NCI-H526 (cell line): ENCODE measurements around the gene PRKACA.
"Not testable (repeated sequence)": the region's sequence is repeated elsewhere in the genome, so short reads cannot be mapped to it uniquely, and the experiment has no call there.

Experiments used
- DNase-seq, 2 experiments: peaks; one replicate each; lab custom pipeline; 2025; lab: John Stamatoyannopoulos, UW

The PRKACA gene

DNA sequence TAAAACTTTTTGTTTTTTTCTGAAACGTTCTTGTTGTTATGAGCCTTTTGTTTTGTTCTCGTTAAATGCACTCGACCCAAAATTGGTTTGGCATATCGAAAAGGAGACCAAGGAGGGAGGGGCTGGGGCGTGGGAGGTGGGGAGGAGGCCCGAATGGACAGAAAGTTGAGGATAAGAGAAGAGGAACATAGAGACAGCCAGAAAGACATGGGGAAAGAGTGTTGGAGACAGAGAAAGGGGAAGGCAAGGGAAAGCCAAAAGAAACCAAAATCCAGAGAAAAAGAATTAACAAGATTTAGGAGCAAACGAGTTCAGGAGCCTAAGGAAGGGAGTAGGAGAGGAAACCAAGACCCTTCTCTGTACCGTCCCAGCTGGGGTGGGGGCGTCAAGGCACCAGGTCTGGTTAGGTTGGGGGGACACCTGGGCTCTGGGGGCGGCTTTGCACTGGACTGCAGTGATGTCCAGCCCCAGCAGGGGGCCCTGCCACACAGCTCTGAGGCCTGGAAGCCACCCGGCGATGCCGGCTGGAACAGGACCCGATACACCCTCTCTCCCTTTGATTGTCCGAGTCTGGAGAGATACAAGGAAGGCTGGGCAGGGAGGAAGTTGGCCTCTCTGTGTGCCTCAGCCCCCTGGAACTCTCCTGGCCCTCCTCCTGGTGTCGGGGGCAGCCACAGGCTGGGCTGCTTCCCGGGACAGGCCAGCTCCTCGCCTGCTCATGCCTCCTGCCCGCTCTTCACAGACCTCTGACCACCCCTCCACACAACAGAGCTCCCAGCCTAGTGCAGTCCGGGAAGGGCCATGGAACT, 30.4 kb upstream of the PRKACA start:
- peak in 1 of 2 experiments; percentile 44 for DNase-seq

DNA sequence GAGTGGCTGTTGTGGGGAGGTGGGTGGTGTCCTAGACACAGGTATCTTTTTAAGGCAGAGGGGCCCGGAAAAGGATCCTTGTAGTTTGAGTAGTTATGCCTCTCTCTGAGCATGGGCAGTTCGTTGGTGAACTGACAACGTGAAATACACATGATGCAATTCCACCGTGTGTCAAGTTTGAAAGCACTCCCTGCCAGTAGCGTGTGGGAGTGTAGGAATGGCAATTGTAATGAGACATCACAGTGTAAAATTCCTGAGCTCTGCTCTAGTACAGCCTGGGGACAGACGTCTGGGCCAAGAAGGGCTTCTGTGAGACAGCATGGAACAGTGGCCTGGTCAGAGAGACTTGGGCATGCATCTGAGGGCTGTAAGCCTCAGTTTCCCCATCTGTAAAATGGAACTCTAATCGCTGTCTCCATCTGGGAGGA, 29.2 kb upstream of the PRKACA start:
- no peak for DNase-seq

DNA sequence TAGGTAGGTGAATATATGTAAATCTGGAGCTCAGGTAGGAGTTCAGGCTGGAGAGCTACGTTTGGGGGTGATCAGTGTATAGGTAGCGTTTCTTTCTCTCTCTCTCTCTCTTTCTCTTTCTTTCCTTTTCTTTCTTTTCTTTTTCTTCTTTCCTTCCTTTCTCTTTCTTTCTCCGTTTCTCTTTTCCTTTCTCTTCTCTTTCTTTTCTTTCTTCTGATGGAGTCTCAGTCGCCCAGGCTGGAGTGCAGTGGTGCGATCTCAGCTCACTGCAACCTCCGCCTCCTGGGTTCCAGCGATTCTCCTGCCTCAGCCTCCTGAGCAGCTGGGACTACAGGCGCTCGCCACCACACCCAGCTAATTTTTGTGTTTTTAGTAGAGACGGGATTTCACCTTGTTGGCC, 28.6 kb upstream of the PRKACA start:
- DNase-seq: not testable (repeated sequence)

DNA sequence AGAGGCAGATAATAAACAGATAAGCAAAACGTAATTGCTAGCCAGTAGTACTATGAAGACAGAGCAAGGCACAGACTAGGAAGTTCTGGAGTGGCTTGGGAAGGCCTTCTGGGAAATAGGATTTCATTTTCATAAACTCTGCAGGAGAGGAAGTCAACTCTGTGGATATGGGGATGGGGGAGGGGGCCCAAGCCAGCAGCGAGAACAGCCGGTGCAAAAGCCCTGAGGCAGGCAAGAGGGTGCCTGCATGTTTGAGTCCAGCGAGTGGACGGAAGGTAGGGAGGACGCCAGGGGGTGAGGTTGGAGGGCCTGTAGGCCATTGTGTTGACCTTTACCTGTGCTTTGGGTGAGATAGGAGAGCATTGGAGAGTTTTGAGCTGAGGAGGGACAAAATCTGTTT, 27.8 kb upstream of the PRKACA start:
- no peak for DNase-seq

DNA sequence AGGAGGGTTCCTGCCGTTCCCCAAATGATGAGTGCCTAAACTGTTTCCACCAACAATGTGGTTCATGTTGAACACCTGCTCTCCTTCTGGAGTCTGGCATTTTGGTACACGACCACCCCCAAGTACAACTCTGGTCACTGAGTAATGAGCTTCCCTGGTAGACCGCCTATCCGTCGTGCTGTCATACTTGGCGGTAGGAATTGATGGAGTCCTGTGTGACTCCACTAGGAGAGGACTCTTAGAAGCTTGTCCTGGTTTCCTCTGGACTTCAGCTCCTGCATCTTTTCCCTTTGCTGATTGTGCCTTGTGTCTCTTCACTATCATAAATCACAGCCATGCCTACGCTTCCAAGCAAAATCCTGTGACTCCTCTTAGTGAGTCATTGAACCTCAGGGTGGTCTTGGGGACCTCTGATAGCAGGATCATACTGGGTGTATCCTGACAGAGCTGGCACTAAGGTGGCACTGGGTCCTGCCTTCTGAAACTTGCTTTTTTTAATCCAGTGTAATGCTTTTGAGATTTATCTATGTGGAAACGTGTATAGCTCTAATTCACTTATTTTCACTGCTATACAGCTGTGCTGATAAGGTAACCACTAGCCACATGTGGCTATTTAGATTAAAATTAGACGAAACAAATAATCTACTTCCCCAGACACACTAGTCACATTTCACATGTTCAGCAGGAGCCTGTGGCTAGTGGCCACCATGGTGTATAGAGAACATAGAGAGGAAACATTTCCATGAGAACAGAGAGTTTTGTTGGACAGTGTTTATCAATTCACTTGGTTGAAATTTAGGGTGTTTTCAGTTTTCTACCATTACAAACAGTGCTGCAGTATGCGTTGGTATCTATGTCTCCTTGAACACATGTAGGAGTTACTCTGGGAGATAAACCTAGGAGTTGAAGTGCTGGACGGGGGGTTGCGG, 25.0 kb upstream of the PRKACA start:
- no peak for DNase-seq

DNA sequence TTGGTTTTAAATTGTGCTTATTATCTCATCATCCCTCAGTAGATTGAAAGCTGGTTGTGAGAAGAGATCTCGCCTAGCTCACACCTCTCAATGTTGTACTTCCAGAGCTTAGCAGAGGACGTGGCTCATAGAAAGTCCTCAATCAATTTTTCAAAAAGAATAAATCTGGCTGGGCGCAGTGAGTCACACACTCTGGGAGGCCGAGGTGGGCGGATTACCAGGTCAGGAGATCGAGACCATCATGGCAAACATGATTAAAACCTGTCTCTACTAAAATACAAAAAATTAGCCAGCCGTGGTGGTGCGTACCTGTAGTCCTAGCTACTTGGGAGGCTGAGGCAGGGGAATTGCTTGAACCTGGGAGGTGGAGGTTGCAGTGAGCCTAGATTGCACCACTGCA, 23.5 kb upstream of the PRKACA start:
- no peak for DNase-seq

DNA sequence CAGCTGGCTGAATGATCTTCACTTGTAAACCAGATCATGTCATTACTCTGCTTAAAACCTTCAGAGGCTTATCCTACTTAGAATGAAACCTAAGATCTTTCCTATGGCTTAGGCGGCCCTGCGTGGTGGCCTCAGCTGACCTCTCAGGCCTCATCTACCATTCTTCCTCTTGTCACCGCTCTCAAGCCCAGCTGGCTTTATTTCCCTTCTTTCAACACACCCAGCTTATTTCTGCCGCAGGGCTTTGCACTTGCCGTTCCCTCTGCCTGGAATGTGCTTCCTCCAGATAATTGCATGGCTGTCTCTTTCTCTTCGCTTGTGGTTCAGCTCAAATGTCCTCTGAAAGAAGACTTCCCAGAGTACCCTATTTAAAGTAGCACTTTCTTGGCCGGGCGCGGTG, 22.4 kb upstream of the PRKACA start:
- no peak for DNase-seq

DNA sequence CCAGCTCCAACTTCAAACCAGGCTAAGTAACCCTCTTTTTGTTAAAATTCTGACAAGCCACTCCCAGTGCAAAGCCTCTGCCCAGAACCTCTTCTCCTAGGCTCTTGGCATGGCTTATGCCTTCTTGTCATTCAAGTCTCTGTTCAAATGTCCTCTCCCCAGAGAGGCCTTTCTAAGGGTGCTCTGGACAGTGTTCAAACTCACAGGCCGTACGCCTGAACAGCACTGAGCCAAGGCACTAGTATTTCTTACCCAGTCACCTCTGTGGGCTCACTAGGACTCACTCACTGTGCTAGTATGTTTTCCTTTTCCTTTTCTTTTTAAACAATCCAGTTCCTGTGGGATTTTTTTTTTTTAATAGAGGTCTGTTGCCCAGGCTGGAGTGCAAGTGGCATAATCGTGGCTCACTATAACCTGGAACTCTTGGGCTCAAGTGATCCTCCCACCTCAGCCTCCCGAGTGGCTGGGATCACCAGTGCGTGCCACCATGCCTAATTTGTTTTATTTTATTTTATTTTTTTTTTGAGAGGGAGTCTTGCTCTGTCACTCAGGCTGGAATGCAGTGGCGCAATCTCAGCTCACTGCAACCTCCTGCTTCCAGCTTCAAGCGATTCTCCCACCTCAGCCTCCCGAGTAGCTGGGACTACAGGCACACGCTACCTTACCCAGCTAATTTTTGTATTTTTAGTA, 21.2 kb upstream of the PRKACA start:
- no peak for DNase-seq

DNA sequence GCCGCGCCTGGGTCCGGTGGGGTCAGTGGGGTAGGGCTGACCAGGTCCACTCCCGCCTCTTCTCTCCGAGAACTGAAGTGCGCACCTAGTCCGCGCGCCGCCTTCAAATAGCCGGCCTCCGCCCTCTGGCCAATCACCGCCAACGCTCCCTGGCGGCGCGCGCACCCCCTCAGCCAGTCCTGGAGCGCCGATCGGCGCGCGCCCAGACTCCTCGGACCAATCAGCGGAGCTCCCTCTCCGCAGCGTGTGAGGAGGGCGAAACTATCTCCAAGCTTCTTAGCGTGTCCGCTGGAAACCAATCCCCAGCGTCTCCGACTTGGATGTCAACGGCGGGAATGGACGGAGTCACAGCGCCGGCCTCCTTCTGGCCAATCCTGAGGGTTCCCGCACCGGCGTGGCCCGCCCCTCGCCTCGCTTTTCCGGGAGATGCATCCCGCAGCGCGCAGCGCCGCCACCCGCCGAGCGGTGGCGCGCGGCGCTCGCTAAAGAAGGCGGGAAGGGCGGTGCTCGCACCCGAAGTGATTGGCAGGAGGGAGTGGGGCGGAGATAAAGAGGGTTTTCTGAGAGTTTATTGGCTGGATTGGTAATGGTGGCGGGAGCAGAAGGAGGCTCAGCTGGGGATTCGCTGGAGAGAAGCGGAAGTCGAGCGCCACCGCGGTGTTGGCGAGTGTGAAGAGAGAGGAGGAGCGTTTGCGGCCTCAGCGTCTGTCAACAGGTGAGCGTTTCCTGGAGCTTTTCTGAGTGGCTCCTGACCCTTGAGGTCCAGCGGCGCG, 19.1 kb upstream of the PRKACA start, which contains the start of gene ASF1B:
Gene ASF1B, minus strand, starts transcription at position 81 of the 773 bp plus-strand sequence. CDS start 133 bp downstream, outside the sequence.
- peak; percentile 99 to 100 for DNase-seq

DNA sequence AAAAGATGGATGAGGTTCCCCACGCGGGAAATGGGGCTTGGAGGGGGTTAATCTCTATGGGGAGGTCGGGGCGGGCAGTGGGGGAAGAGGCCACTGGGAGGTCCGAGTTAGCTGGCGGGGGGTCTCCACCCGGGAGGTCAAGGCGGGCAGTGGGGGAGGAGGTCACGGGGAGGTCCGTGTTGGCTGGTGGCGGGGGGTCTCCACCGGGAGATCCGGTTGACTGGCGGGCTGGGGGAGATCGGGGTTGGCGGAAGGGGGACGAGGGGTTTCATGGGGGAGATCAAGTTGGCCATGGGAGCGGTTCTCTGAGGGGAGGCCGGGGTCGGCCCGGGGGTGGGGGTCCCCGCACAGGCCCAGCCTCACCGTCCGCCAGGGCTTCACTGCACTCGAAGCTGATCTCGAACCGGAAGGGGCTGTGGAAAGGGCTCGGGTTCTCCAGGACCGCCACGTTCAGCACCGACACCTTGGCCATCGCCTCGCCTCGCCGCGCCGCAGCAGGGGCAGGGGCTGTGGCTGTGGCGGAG, 18.5 kb upstream of the PRKACA start:
- no peak for DNase-seq

DNA sequence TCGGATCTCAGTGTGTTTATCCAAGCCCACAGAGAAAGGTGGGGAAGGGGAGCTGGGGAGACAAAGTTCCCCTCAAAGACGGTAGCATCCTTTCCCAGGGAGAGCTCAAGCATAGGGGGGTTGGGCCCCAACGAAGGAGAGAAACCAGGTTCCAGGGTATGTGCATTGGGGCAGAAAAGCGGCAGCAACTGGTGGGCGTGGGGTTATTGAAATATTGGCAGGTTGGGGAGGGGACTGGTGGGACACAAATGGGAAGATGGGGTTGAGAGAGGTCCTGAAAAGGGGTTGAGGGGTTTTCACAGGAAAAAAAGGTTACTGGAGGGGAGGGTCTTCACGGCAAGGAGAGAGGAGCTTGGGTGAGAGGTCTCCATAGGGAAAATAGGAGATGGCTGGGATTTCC, 17.8 kb upstream of the PRKACA start:
- no peak for DNase-seq

DNA sequence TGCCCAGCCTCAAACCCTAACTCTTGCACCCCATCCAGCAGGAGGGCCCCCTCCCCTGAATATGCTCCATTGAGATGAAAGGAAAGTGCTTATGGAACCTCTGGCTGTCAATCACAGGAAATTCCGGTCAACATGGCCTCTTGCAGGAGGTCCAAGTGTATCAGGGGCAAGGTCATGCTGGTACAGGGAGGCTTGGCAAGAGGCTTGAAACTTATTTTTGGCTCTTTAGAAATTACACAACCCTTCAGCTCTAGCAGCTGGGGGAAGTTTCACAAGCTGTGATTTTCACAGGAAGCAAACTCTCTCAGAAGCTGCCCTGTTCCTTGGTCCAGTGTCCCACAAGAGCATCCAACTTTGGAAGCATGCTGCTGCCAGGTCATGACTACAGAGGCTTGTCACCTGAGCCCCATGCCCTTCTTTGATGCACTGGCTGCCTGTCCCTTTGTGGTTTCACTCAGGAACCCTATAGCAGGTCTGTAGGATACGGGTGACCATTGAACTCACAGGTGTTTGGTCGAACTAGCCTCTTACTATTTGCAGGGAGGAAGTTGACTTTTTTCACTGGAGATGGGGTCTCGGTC, 10.5 kb upstream of the PRKACA start:
- no peak for DNase-seq

DNA sequence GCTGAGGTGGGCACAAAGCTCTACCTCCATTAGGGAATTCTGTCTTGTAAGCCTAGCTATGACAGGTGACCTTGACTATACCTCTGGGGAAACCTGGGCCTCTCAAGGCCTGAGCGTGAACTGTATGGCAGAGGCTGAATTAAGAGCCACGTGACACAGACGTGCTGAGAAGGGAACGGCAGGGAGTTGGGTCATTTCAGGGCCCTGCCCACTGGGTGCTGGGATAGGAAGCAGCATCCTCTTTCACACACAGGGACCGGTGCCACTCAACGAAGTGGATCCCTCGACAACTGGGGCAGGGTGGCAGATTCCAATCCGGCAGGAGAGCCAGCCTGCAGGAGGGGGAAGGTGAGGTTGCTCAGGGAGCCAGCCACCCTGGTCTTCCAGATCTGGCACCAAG, 9.6 kb upstream of the PRKACA start:
- no peak for DNase-seq

DNA sequence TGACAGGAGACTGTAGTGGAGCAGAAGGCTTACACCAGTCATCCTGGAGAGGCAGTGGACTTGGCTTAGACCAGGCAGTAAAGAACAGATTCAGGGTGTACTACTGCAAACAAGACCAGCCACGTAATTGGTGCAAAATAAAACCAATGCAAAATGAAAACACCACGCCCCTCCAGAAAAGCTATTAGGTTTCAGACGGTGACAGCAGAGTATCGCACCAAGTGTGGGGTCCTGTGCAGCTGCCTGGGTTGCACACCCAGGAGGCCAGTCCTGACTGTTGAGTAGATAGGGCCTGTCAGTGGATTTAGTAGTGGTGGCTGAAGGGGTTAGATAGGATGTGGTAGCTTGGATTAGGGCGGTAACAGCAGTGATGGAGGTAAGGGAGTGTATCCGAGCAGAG, 5.4 kb upstream of the PRKACA start:
- no peak for DNase-seq

DNA sequence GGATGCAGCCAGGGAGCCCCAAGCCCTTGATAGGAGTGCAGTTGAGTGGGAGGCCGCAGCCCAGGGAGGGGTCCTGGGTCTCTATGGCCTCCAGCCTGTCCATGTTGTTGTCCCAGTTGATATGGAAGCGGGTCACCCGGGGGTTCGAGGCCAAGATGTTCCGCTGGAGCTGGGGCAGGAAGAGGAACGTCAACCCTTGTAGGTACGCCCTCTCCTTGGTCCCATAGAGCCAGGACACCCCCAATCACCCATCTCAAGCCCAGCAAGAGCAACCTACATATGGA, 2.9 kb upstream of the PRKACA start:
- no peak for DNase-seq

DNA sequence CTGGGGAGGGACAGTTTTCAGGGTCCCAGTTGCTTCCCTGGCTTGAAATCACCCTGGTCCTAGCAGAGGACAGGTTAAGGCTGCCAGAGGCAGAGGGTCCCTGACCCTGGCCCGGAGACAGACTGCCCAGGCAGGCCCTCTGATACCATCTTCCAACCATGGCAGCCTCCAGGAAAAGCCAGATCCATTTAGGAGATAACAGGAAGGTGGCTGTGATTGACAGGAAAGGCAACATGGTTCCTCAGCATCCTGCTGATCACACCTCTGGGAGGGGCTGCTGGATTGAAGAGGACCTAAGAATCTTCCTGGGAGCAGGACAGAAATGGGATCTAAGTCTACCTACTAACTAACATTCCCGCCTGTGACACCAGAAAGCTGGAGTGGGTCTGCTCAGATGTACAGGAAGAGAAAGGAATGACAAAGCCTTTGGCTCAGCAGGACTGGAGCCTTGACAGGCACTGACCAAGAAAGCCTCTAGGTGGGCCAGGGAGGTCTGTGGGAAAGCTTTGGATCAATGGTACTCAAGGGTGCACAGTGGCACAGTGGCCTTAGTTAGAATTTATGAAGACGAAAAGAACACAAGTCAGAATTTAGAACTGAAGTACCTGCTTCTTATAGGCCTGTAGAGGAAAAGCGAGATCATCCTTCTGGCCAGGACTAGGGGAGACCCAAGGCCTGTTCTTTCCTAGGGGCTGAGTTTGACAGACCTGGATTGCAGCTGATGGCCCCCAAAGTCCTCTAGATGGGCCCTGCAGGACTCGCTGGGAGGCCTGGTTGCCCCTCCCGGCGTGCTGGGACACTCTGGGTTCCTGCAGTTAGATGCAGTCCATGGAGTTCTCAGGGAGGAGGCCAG, 2.3 kb upstream of the PRKACA start:
- no peak for DNase-seq

DNA sequence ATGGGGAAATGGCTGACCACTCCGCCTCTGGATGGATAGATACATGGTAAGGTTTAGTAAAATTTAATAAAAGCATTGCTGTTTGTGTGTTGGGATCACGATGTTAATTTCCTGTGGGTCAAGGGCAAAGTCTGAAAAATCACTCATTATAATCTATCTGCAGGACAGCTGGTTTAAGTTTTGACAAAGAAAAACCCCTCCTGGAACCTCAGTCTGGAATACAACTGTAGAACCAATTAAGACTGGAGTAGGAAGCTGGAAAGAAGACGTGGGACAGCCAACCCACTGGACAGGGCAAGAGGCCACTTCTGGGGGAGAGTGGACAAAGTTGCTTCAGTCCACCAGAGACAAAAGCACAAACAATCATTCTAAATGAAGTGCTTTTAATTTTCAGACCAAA, 1.6 kb upstream of the PRKACA start:
- no peak for DNase-seq

DNA sequence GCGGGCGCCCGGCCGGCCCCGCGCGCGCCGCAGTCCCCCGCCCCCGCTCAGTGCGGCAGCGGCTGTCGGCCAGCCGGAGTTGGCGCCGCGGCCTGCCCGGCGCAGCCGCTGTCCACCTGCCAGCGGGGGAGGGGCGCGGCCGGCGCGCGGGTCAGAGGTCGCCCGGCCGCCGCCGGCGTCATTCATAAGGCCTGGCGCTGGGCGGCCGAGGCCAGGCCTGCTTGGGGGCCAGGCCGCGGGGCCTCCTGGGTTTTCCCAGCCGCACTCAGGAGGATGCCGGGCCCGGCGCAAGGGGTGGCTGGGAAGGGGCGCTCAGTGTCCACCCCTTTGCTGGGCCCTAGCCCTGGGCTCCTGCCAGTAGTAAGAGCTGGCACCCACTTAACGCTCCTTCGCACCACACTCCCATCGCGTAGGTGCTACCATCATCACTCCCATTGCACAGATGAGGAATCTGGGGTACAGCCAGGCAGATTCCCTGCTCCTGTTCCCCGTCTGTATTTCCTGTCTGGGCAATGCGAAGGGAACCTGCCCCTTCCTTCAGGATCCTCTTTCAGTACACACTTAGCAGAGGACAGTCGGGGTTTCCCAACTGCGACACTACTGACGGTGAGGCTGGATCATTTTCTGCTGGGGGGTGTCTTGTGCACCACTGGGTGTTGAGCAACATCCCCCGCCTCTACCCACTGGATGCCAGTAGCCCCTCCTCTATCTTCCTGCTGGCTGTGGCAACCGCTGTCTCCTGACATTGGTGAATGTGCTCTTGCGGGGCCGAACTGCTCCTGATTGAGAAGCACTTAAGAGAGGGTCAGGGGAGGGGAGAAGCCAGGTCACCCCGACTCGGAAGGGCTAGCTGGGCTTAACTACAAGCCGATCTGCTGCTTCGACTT, 846 bp upstream of the PRKACA start:
- peak in 1 of 2 experiments; percentile 65 for DNase-seq

DNA sequence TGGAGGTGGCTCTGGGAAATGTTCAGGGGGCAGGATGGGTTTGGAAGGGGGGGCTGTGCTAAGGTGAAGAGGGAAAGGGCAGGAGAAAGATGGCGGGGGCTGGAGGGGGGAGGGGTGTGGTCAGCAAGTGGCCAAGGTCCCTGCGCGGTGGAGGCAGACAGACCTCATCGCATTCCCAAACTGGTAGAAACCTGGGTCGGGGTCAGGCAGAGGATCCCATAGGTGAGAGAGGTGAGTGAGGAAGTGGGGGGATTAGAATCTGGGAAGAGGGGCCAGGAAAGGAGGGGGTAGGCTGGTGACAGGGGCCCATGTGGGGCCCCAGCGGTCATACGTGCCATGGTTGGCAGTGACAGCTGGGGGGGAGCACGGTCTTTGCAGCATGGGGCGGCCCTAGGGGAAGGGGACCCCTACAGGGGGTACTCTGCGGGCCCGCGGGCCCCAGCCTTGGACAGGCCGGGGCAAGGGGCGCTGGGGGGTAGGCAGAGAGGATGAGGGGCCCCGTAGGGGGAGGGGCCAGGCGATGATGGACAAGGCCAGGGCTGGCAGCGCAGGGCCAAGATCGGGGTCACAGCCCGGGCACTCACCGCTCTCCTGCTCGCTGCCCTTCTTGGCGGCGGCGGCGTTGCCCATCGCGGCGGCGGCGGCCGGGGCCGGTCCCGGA, 514 bp downstream of the PRKACA start:
- no peak for DNase-seq
